Fibroblast of peridontal ligament (primary cell): Measurements from ENCODE around the gene RGS2.

ENCODE experiments used
- DNase-seq: peaks from one replicate; pipeline ENCODE4 v3.0.0-alpha.2; 2010; ENCODE audit errors: extremely low read depth

Gene RGS2

GRCh38 chr1:192830595-192831246 lies 21.9 kb downstream of the RGS2 start:
- DNase-seq: no peak

- peak; percentile 62 for DNase-seq
Observed at GRCh38 chr1:192831706-192832355, 23.0 kb downstream of the RGS2 start.

- no peak for DNase-seq
Observed at GRCh38 chr1:192832492-192832891, 23.7 kb downstream of the RGS2 start.

GRCh38 chr1:192835116-192835515 lies 26.3 kb downstream of the RGS2 start:
- DNase-seq: no peak

GRCh38 chr1:192839162-192840066 lies 30.6 kb downstream of the RGS2 start:
- no peak for DNase-seq

- DNase-seq: no peak
Observed at GRCh38 chr1:192844360-192844759, 35.5 kb downstream of the RGS2 start.

GRCh38 chr1:192846950-192847349 lies 38.1 kb downstream of the RGS2 start:
- DNase-seq: no peak

GRCh38 chr1:192849011-192849410 lies 40.2 kb downstream of the RGS2 start:
- no peak for DNase-seq

- DNase-seq: no peak
Observed at GRCh38 chr1:192849442-192849841, 40.6 kb downstream of the RGS2 start.

GRCh38 chr1:192852001-192852947 lies 43.4 kb downstream of the RGS2 start:
- DNase-seq: no peak

GRCh38 chr1:192858456-192858855 lies 49.6 kb downstream of the RGS2 start:
- no peak for DNase-seq

- DNase-seq: no peak
Observed at GRCh38 chr1:192859808-192860207, 51.0 kb downstream of the RGS2 start.

- DNase-seq: no peak
Observed at GRCh38 chr1:192860478-192861185, 51.8 kb downstream of the RGS2 start.

- DNase-seq: no peak
Observed at GRCh38 chr1:192861860-192862259, 53.0 kb downstream of the RGS2 start.
